ENCODE results near the gene PLXNC1.
"Not testable (repeated sequence)": the region's sequence is repeated elsewhere in the genome, so short reads cannot be mapped to it uniquely, and the experiment has no call there.

The PLXNC1 gene

DNA sequence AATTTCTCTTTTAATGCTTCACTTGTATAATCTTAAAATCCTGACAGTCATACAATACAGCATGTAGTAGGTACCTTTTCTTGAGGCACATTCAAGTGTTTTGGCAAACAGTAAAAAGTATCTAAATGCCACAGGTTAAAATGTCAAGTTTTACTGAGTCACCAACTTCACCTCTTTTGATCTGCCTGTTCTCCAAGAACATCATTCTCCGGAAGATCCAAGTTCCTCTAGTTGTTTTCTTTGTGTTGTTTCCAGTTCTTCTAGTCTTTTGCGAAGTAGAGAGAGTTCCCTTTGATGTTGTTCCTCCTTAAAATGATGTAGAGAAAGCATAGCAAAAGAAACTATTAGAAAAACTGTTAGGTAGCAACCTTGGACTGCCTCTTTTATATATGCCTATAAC, 160.2 kb downstream of the PLXNC1 start:
- DNase-seq, result no peak

DNA sequence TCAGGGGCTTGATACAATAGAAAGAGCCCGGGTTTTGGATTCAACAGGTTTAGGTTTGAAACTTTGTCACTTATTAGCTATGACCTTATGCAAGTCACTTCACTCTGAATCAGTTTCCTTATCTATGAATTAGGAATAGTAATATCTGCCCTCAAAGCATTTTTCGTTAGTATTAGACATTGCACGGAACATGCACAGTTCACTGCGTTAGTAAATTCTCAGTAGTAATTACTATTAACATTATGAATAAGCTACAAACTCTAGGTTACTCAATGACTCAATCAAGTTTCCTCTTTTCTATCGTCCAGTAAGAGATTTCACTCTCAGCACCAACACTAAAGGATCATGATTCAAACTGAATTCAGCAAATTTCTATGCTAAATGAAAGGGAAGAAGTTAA, 161.0 kb downstream of the PLXNC1 start:
- DNase-seq, result no peak

DNA sequence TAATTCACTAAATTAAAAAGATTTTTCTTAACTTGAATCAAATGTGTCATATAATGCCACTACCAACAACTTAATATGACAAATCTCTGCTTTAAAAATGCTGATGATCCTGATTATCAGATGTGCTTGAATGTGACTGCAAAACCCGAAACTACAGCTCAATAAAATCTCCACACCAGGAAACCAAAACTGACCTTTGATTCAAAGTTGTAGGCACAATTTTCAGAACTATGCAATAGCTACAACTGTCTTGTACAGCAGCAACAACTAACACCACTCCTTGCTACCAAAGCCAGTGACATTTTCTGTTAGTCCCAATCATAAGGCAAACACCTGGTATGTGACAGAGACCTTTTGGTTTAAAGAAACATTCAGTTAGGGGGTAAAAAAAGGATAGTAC, 164.0 kb downstream of the PLXNC1 start:
- no peak for DNase-seq

DNA sequence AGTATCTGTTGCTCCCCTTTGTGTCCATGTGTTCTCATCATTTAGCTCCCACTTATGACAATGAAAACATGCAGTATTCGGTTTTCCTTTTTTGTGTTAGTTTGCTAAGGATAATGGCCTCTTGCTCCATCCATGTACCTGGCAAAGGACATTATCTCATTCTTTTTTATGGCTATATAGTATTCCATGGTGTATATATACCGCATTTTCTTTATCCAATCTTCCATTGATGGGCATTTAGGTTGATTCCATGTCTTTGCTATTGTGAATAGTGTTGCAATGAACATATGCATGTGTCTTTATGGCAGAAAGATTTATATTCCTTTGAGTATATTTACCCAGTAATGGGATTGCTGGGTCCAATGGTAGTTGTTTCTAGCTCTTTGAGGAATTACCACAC, 168.2 kb downstream of the PLXNC1 start:
- DNase-seq, result not testable (repeated sequence)

DNA sequence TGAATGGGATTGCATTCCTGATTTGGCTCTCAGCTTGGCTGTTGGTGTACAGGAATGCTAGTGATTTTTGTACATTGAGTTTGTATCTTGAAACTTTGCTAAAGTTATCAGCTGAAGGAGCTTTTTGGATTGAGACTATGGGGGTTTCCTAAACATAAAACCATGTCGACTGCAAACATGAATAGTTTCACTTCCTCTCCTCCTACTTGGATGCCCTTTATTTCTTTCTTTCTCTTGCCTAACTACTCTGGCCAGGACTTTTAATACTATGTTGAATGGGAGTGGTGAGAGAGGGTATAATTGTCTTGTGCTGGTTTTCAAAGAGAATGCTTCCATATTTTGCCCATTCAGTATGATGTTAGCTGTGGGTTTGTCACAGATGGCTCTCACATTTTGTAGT, 169.8 kb downstream of the PLXNC1 start:
- DNase-seq, result no peak

DNA sequence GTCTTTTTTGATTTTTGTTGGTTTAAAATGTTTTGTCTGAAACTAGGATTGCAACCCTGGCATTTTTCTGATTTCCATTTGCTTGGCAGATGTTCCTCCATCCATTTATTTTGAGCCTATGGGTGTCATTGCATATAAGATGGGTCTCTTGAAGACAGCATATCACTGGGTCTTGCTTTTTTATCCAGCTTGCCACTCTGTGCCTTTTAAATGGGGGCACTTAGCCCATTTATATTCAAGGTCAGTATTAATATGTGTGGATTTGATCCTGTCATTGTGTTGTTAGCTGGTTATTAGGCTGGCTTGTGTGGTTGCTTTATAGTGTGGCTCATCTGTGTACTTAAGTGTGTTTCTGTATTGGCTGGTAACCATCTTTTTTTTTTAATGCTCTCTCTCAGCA, 171.7 kb downstream of the PLXNC1 start:
- no peak for DNase-seq

DNA sequence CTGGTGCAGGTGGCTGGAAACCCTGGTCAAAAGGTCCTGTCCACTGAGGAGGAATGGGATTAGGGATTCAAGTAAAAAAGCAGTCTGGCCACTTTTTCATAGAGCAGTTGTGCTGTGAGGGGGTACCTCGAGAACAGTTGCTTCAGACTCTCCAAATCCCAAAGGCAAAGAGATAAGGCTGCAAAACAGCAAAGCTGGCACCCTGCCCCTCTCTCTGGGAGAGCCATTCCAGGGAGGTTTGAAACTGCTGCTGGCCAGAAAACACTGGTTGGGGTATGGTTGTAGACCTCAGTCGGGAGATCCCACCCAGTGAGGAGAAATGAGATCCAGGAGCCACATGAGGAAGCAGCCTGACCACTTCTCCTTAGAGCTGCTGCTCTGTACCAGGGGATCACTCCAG, 174.0 kb downstream of the PLXNC1 start:
- no peak for DNase-seq

DNA sequence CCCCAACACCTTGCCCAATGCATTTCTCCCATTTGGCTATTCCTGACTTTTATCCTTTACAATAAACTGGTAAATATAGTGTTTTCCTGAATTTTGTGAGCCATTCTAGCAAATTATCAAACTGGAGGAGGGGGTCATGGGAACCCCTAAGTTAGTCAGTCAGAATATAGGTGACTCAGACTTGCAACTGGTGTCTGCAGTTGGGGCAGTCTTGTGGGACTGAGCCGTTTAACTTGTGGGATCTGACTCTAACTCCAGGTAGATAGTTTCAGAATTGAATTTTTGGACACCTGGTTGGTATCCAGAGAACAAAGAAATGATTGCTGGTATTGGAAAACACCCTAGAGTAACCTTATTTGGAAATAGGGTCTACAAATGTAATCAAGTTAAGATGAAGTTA, 177.9 kb downstream of the PLXNC1 start:
- no peak for DNase-seq

DNA sequence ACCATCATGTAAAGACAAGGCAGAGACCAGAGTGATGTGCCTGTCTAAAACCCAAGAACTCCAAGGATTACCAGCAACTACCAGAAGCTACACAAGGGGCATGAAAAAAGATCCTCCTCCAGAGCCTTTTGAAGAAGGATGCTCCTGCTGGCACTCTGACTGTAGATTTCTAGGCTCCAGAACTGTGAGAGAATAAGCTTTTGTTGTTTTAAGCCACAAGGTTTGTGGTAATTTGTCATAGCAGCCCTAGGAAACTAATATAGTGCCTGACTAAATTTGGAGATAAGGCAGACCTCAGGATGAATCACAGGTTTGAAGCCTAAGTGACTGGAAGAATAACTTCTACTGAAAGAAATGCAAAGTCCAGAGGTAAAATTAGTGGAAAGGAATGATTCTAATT, 178.3 kb downstream of the PLXNC1 start:
- no peak for DNase-seq

DNA sequence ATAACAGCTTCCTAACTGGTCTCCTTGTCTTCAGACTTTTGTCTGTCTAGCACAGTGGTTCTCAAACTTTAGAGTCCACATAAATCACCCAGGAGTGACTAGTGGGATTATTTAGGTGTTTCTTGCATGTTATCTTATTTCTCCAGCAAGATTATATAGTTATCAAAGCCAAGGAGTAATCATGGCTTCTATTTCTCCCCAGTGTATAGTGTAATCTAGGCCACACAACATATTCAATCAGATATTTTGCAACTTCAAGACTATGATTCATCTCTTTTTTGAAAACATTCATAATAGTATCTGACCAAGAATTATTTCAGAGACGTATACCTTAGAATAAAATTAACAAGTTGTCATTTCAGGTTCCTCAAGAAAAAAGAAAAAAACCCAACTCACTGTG, 179.4 kb downstream of the PLXNC1 start:
- DNase-seq, result no peak

DNA sequence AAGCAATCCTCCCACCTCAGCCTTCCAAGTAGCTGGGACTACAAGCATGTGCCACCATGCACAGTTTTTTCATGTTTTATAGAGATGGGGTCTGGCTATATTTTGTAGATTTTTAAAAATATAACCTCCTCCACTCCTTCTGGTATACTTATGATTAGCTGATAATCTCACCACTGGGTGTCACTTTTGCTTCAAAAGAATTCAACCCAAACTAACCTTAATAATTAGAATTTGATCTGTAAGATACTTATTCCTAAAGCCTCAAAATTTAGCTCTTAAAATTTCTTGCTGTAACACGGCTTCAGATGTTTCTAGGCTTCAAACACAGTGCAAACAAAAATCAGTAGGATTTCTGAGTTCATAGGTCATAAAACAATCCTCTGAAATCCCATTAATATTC, 181.0 kb downstream of the PLXNC1 start:
- no peak for DNase-seq

DNA sequence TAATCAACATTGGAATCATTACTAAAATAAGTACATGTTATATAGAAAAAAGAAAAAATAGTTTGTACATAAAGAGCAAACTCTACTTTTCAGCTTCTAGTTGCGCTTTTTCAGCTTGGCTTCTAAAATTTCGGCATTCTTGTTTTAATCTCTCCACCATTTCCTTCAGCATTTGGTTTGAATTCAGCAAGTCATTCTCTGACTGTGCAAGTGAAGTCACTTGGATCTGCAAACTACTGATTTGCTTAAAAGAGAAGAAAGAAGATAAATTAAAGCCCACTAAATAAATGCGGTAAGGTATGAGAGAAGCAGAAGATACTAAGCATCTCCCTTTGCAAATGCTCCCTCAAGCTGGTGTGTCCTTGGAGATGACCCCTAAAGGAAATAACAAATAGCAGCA, 185.0 kb downstream of the PLXNC1 start:
- no peak for DNase-seq

DNA sequence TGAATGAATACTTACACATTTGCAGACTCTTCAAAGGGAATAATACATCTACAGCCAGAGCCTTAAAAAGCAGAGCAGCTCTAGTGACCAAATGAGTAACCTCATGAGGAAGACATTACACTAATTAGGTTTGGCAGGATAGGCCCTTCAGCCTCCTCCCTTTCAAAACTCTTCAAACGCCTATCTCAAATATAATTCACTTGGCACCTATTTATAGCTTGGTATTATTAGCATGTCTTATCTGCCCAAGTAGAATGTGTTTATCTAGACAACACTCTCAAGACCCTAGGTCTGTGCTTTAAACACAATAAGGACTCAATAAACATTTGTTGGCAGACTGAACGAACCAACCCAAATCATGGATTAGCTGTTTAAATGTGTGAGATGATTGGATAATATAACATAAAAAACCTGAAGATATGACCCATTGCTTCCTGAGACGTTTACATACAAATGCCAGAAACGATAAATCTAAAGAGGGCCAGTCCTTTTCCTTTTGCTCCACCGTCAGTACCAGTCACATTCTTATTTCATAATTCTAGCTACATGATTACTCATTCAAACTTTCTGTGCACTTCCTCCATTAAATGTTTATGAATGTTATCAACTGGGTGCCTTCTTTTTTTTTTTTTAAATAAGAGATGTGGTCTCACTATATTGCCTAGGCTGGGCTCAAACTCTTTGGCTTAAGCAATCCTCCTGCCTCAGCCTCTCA, 188.0 kb downstream of the PLXNC1 start:
- DNase-seq, result no peak

DNA sequence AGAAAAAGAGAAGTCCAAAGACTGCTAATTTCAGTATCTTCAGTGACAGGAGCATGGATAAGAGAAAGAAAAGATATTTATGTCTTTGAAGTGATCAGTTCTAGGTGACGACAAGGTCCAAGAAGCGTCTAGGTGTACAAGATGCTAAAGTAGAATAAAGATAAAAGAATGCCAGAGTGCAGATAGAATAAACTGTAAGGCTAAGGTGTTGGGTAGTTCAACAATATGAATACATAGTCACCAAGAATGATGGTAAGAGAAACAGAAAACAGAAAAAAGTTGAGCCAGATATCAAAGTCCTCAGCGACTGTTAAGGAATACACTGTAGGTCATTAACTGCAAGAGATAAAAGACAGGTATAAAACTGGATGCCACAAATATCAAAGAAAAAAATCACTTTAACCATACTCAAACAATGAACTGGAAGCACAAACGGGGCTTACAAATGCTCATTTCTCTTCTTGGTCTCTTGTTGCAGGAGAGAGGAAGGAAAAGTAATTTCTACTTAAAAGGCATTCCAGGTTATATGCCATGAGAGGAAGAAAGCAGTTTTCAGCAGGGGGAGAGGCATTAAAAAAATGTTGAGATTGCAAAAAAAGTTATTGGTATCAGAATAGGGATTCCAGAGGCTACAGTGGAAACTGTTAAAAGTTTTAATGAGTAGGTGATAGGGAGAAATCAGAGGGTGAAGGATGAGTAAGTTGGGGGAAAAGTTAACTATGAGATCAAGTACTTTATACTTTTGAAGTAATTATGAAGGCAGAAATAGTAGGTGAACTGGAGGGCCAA, 189.8 kb downstream of the PLXNC1 start:
- DNase-seq, result no peak

DNA sequence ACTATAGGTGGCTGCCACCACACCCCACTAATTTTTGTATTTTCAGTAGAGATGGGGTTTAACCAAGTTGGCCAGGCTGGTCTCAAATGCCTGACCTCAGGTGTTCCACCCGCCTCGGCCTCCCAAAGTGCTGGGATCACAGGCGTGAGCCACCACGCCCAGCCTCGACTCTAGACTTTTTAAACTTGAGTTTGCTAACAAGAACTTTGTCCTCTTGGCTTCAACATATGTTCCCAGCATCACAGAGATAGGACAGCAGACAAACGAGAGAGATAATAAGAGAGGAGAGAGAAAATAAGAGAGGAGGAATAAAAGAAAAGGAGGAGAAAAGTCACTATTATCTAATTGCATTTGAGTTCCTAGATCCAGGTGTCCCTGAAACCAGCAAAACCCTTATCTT, 192.2 kb downstream of the PLXNC1 start:
- DNase-seq, result no peak

DNA sequence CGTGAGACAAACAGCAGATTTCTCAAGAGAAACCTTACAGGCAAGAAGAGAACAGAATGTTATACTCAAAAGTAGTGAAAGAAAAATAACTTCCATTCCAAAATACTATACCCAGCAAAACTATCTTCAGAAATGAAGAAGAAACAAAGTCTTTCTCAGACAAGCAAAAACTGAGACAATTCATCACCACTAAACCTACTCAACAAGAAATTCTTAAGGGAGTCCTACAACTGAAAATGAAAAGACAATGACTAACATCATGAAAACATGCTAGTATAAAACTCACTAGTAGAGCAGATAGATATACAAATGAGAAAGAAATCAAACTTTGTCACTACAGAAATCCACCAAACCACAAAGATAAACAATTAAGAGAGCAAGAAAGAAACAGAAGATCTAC, 204.8 kb downstream of the PLXNC1 start:
- no peak for DNase-seq

Data from stimulated activated CD4-positive, alpha-beta T cell treated with anti-CD3 and anti-CD28 coated beads, Interleukin-4, amount 100 ng/mL, for 24 hours (primary cell).